PC-3 (cell line): ENCODE results near the gene RGS4. TPM values are rescaled to one million over a fixed set of nuclear protein-coding genes. Genes with fewer than 3 reads are reported as not detected.

Source experiments
- ATAC-seq: fragments of 200-7000 bp; cut with Tn5 transposase; 2 replicates; pipeline ENCODE4 v1.9.1; 2020; ENCODE audit warnings: mild to moderate bottlenecking, moderate library complexity
- BruUV-seq: library from RNA; stranded (reverse); fragments of 400-500 nt; replicated peaks from 2 replicates; lab custom pipeline; 2021; lab: Mats Ljungman, UMichigan
- CTCF ChIA-PET: fragments of 300-600 bp; sonication (Branson Sonifier 250); formaldehyde crosslinking; loops from one replicate; lab custom pipeline; 2022; ENCODE audit warnings: antibody characterized with exemption; lab: Charles Lee
- POLR2A ChIA-PET: fragments of 300-600 bp; sonication (Branson Sonifier 250); formaldehyde crosslinking; loops from one replicate; lab custom pipeline; 2022; ENCODE audit warnings: antibody characterized with exemption; ENCODE audit not compliant: unreplicated experiment; lab: Charles Lee
- DNase-seq: peaks from one replicate; pipeline ENCODE4 v3.0.0-alpha.2; 2015
- H2AFZ ChIP-seq: fragments of 300-600 bp; sonication (generic); 2 replicates; pipeline ENCODE4 v1.6.0; 2016; ENCODE audit warnings: antibody characterized with exemption, low read length
- H3F3A ChIP-seq: fragments of 300-600 bp; sonication (generic); one replicate; pipeline ENCODE4 v1.6.0; 2017; ENCODE audit warnings: antibody characterized with exemption, low read length, control low read depth, mild to moderate bottlenecking; ENCODE audit not compliant: unreplicated experiment
- H3K27ac ChIP-seq: fragments of 300-600 bp; sonication (generic); 2 replicates; pipeline ENCODE4 v1.5.1; 2016; ENCODE audit warnings: mild to moderate bottlenecking, low read length
- H3K27me3 ChIP-seq: fragments of 300-600 bp; sonication (generic); 2 replicates; pipeline ENCODE4 v1.6.1; 2016; ENCODE audit warnings: low read length, mixed read lengths
- H3K36me3 ChIP-seq: fragments of 300-600 bp; sonication (generic); 2 replicates; pipeline ENCODE4 v1.6.1; 2016; ENCODE audit warnings: low read depth, mixed run types, low read length, mixed read lengths
- H3K4me1 ChIP-seq: fragments of 300-600 bp; sonication (generic); 2 replicates; pipeline ENCODE4 v1.5.1; 2016; ENCODE audit warnings: low read length; ENCODE audit not compliant: insufficient read depth
- H3K4me2 ChIP-seq: fragments of 300-600 bp; sonication (generic); 2 replicates; pipeline ENCODE4 v1.6.0; 2016; ENCODE audit warnings: low read length
- H3K4me3 ChIP-seq: fragments of 300-600 bp; sonication (generic); 2 replicates; pipeline ENCODE4 v1.5.1; 2016; ENCODE audit warnings: mild to moderate bottlenecking, low read length, mixed read lengths
- H3K79me2 ChIP-seq: fragments of 300-600 bp; sonication (generic); 2 replicates; pipeline ENCODE4 v1.6.1; 2017; ENCODE audit warnings: low read length, mixed read lengths
- H3K9ac ChIP-seq: fragments of 300-600 bp; sonication (generic); 2 replicates; pipeline ENCODE4 v1.6.0; 2016; ENCODE audit warnings: mild to moderate bottlenecking, low read length
- H3K9me2 ChIP-seq: fragments of 300-600 bp; sonication (generic); replicated peaks from 2 replicates; pipeline ENCODE4 v1.6.1; 2016; ENCODE audit warnings: mixed run types, low read length, mixed read lengths
- H3K9me3 ChIP-seq: fragments of 300-600 bp; sonication (generic); 2 replicates; pipeline ENCODE4 v1.6.1; 2016; ENCODE audit warnings: low read length, mixed read lengths
- H4K20me1 ChIP-seq: fragments of 300-600 bp; sonication (generic); 2 replicates; pipeline ENCODE4 v1.6.1; 2016; ENCODE audit warnings: low read length, mixed read lengths
- CTCF ChIP-seq: fragments of 300-600 bp; sonication (generic); conservative IDR thresholded peaks from 2 replicates; pipeline ENCODE4 v1.5.1; 2017; ENCODE audit warnings: antibody characterized with exemption, low read depth, mild to moderate bottlenecking, low read length
- EZH2 ChIP-seq: fragments of 300-600 bp; sonication (generic); IDR thresholded peaks from one replicate; pipeline ENCODE4 v1.6.1; 2017; ENCODE audit warnings: antibody characterized with exemption, mild to moderate bottlenecking, low read length; ENCODE audit not compliant: unreplicated experiment
- EZH2phosphoT487 ChIP-seq: fragments of 300-600 bp; sonication (generic); IDR thresholded peaks from 2 replicates; pipeline ENCODE4 v1.6.1; 2018; ENCODE audit warnings: mild to moderate bottlenecking, antibody characterized with exemption, low read length, borderline replicate concordance
- intact Hi-C: fragments of 100-400 bp; cut with micrococcal nuclease; formaldehyde crosslinking; loops from 2 replicates; pipeline ENCODE4 v1.9.0; 2023
- total RNA-seq: library from RNA; depleted of rRNA; stranded (reverse); fragments of >200 nt; gene quantifications from 2 replicates; pipeline ENCODE4 v1.2.3, GENCODE V29; 2014; rRNA removed

Gene RGS4
- total RNA-seq, 1 experiment from 2014 or later: 6.0 TPM

GRCh38 chr1:163120372-163120771 is 51.2 kb downstream of the RGS4 start:
- DNase-seq (no peak), ATAC-seq (no peak)
- ChIA-PET CTCF (no interaction called here), POLR2A (no interaction called here)
- Histone ChIP-seq H3K36me3 (no peaks in the 10 kb centered on the region), H3K9ac (no peak overlapping the region), H3K9me3 (no peaks in the 10 kb centered on the region), H3F3A (no peaks in the 10 kb centered on the region), H2AFZ (no peak overlapping the region), H3K79me2 (no peaks in the 10 kb centered on the region), H3K27me3 (peaks cover 8% of the 10 kb centered on the region), H3K9me2 (no peaks in the 10 kb centered on the region), H3K4me1 (no peaks in the 10 kb centered on the region), H3K27ac (no peak overlapping the region), H3K4me3 (no peak overlapping the region), H3K4me2 (no peak overlapping the region), H4K20me1 (no peaks in the 10 kb centered on the region)
- intact Hi-C loops: no loop called here
- no TSS peak for BruUV-seq
- TF ChIP-seq EZH2 (no peak), EZH2phosphoT487 (no peak), CTCF (no peak)

GRCh38 chr1:163124812-163125211 is 55.7 kb downstream of the RGS4 start:
- Histone ChIP-seq H3K79me2 (no peaks in the 10 kb centered on the region), H4K20me1 (no peaks in the 10 kb centered on the region), H3K4me2 (no peak overlapping the region), H3K9me2 (no peaks in the 10 kb centered on the region), H2AFZ (no peak overlapping the region), H3K9me3 (no peaks in the 10 kb centered on the region), H3K27me3 (peaks cover 12% of the 10 kb centered on the region), H3K27ac (no peak overlapping the region), H3K36me3 (no peaks in the 10 kb centered on the region), H3K4me3 (no peak overlapping the region), H3K4me1 (no peaks in the 10 kb centered on the region), H3K9ac (no peak overlapping the region), H3F3A (no peaks in the 10 kb centered on the region)
- DNase-seq (no peak), ATAC-seq (no peak)
- ChIA-PET POLR2A (no interaction called here), CTCF (no interaction called here)
- no TSS peak for BruUV-seq
- TF ChIP-seq CTCF (no peak), EZH2 (no peak), EZH2phosphoT487 (no peak)
- intact Hi-C loops: loop anchor here (1.0 kb wide), 1 partner anchor 9 kb away; no protein-coding TSS in a partner anchor

Other genes starting within 250 kb of the RGS4 start
- gene CCDC190, start 208.2 kb upstream of the RGS4 start, total RNA-seq: 0.62 TPM in 1 of 2 replicates, not detected in the other
- gene RGS5, start 133.6 kb downstream of the RGS4 start, total RNA-seq: 5.0 and 13.4 TPM in 2 replicates